HK-2 (cell line): Measurements from ENCODE around the gene USP22.
"Not testable (repeated sequence)": the region's sequence is repeated elsewhere in the genome, so short reads cannot be mapped to it uniquely, and the experiment has no call there.

Source experiments
- DNase-seq: peaks from one replicate; pipeline ENCODE4 v3.0.0-alpha.2; 2018; ENCODE audit not compliant: unreplicated experiment

The USP22 gene

DNA sequence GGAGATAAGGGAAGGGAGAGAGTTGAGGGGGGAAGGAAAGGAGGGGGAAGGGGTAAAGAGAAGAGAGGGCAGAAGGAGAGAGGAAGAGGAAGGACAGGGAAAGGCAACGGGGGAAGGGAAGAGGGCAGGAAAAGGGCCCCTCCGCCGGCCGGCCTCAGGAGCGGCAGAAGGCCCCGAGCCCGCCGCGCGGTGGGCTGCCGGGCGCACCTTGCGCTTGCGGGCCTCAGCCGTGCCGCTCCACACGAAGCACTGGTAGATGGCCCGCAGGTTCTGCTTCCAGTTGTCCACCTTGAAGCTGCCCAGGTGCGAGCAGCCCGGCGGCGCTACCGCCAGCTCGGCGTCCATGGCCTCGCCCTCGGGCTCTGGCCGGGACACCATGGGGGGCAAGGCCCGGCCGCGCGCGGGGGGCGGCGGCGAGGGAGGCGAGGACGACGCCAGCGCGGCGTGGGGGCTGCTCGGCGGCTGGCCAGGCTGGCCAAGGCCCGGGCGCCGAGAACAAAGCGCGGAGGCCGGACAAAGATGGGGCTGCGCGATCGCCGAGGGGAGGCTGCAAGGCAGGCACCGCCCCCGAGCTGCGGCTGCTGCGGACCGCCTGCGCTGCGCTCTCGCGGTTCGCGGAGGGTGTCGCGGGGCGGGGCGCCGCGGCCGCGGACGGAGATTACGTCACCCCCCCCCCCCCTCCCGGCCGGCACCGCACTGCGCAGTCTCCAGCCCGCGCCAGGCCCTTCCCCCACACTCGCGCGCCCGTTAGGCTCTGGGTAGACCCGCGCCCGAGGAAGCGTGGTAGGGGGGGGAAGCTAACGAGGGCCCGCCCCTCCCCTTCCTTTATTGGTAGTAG, at the start of gene USP22:
USP22 (minus strand) TSS at position 554 of the 838 bp plus-strand sequence; CDS start at position 378, 176 bp downstream.
- no peak for DNase-seq

DNA sequence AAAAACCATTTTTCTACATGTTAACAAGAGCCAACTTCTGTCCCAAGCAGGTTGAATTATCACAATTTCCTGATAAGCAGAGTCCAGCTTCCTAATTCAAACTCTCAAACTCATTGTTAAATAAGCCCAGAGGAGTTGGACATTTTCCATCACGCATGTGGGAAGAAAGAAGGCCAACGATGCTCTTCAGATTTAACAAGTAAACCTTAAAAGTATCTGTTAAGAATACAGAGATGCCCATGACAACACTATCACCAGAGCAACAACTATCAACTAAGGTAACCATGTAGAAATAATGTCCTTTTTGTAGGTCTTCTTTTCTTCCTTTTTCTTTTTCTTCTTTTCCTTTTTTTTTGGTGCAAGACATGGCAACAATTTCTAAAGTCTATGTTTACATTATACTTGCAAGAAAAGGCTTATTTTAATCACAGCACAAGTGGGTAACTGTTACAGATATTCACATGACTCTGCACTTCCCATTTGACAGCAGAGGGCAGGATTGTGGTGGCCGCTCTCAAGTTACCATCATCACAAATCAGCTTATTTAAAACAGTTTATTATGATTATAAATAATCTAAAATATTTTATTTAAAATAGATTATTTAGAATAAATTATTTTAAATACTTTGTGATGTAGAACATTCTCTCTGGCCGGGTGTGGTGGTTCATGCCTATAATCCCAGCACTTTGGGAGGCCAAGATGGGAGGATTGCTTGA, 48.2 kb upstream of the USP22 start:
- DNase-seq, result no peak

DNA sequence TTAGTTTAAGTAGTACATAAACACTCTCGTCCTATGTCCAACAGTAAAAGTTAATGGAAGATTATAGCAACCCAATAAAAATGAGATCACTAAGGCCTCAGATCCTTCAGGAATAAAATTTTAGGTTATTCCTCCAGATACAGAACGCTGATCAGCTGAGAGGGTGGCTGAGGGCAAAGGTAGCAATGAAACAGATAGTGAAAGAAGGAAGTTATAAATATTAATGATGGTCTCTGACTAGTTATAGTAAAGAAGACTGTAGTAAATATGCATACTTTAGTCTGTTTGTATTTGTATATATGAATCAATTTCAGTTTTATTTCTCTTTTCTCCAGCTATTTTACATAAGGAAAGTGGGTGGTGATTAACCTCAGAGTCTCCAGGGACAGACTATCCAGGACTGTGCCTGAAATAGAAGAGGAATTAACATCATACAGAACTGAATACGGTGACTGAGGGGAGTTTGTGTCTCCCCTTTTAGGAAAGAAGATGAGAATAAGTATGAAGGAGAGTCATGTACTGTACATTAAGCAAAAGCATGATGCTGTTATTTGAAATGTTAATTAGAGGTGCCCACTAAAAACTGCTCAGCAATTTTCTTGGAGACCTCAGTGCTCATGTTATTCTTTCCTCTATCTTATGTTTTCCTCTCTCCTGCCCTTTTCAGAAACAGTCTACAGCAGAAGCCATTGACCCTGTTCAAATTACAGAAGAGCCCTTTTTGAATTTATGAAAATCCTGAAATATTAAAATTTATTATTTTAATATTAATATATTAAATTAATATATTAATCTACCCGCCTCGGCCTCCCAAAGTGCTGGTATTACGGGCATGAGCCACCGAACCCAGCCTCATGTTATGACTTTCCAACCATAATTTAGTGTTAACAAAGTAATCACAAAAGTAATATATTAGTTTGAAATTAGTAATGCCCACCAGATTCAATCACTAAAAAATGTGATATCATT, 47.4 kb upstream of the USP22 start:
- no peak for DNase-seq

DNA sequence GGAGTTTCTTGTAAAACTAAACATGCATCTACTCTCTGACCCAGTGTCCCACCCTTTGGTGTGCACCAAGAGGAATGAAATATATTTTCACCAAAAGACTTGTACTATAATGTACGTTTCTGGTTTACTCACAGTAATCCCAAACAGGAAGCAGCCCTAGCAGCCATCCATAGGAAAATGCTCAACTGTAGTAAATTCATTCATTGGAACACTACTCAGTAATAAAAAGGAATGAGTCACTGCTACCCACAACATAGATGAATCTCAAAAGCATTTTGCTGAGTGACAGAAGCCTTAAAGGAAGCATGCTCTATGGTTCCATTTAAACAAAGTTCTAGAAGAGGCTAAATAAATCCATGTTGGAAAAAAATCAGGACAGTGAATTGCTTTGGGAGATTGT, 46.3 kb upstream of the USP22 start:
- DNase-seq, result no peak

DNA sequence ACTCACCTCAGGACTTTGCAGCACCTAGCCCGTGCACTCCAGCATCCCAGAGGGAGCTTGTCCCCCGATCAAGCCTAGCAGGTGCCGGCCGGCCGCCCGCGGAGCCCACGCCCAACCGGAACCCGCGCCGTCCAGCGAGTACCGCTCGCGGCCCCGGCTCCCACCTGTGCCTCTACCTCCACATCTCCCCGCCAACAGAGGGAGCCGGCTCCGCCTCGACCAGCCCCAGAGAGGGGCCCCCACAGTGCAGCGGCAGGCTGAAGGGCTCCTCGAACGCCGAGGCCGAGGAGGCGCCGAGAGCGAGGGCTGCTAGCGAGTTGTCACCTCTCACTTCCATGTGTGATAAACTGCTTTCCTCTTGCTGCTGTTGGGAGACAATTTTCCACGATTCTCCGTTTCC, 42.9 kb upstream of the USP22 start:
- no peak for DNase-seq

DNA sequence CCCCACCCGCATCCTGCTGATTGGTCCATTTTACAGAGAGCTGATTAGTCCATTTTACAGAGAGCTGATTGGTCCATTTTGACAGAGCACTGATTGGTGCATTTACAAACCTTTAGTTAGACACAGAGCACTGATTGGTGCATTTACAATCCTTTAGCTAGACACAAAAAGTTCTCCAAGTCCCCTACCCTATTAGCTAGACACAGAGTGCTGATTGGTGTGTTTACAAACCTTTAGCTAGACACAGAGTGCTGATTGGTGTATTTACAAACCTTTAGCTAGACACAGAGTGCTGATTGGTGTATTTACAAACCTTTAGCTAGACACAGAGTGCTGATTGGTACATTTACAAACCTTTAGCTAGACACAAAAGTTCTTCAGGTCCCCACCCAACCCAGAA, 42.5 kb upstream of the USP22 start:
- not testable (repeated sequence) for DNase-seq

DNA sequence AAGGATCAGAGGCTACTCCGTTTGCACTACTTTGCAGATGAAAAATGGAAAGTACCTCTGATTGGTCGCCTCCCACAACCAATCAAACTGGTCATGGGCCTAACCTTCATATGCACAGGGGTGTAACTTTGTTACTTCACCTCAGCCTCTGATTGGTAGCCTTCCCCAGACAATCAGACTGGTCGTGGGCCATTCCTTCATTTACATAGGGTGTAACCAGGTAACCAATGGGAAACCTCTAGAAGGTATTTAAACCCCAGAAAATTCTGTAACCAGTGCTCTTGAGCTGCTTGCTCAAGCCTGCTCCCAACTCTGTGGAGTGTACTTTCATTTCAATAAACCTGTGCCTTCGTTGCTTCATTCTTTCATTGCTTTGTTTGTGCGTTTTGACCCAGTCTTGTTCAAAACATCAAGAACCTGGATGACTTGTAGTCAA, 39.2 kb upstream of the USP22 start:
- no peak for DNase-seq

DNA sequence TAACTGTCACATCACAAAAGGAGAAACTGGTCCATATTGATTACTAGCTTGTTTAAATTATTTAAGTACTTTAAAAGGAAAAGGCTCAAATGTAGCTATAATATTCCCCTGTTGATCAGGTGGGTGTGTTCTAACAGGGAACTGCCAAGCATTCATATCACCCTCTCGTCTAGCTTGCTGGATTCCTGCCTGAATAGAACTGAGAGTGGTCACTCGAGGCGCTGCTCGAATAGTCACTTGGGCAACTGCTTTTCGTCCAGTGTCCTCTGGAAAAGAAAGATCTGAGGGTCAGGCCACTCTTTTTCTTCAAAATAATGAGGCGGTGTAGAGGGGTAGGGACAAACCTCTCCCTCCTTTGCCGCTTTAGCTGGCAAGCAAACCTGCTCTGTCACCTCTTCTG, 36.4 kb upstream of the USP22 start:
- no peak for DNase-seq

GRCh38 chr17:21078016-21078780, 35.4 kb upstream of the USP22 start:
- DNase-seq, result no peak

GRCh38 chr17:21077281-21077680, 34.5 kb upstream of the USP22 start:
- DNase-seq, result no peak

- no peak for DNase-seq
Observed at GRCh38 chr17:21076242-21076641, 33.4 kb upstream of the USP22 start.

- no peak for DNase-seq
Observed at GRCh38 chr17:21075739-21076085, 32.9 kb upstream of the USP22 start.

DNA sequence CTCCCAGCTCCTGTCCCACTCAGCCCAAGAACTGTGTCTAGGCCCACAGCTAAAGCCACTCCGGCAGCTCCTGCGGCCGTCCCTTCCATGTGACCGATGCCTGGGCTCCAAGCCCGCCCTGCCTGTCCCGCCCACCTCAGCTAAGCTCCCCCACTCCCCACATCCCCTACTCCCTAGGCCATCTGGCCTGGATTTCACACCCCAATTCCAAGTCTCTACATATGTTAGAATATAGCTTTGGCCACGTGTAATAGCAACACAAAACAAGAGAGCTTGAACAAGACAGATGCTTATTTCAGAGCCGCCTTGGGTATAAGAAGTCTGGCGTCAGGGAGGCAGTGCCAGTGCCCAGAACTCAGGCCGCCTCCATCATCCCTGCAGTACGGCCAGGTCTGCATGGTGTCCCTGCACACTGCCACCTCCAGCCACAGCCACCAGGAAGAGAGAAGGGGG, 30.0 kb upstream of the USP22 start:
- DNase-seq, result no peak

- DNase-seq, result no peak
Observed at GRCh38 chr17:21066394-21066793, 23.6 kb upstream of the USP22 start.

- no peak for DNase-seq
Observed at GRCh38 chr17:21061971-21062526, 19.2 kb upstream of the USP22 start.

GRCh38 chr17:21061158-21061835, 18.5 kb upstream of the USP22 start:
- DNase-seq, result no peak

- no peak for DNase-seq
Observed at GRCh38 chr17:21059761-21060160, 16.9 kb upstream of the USP22 start.

- DNase-seq, result no peak
Observed at GRCh38 chr17:21058098-21058893, 15.5 kb upstream of the USP22 start.

- not testable (repeated sequence) for DNase-seq
Observed at GRCh38 chr17:21053056-21053455, 10.2 kb upstream of the USP22 start.
